HK-2 (cell line): ENCODE results near the gene LYRM9.
"Not testable (repeated sequence)": the region's sequence is repeated elsewhere in the genome, so short reads cannot be mapped to it uniquely, and the experiment has no call there.

ENCODE experiments used
- DNase-seq: peaks from one replicate; pipeline ENCODE4 v3.0.0-alpha.2; 2018; ENCODE audit not compliant: unreplicated experiment

Gene LYRM9

DNA sequence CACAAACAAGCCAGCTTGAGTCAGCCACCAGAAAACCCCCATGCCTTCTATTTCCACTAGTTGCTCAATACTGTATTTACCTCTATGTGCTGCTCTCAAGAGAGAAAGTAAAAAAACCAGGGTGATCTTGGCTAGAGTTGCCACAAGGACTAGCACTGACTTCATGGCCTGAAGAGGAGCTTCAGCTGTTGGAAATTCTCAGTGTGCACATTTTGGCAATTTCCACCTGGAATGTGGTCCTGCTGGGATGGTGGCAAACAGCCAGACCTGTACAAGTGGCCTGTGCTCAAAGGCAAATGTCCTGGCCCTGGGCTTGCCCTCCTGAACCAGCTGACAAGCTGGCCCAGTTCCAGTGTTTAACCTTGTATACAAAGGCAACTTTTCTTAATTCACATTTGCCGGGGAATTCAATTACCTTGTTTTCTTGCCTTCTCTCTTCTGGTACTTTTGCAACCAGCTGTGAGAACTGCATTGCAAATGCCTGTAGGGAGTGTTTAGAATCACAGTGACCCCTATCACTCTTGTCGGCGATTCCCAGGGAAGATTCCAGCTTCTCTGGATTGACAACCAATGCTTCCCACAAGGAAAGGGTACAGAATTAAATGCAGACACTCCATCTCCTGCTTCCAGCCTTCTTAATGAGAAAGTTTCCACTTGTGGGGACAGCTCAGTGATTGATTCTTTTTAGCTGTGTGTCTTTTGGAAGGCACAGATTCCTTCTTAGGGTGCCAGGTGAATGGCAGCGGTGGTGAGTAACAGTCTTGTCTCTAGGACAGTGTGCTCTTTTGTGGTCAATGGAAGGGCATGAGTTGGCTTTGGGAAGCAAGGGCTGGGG, 53.4 kb downstream of the LYRM9 start:
- DNase-seq: not testable (repeated sequence)

DNA sequence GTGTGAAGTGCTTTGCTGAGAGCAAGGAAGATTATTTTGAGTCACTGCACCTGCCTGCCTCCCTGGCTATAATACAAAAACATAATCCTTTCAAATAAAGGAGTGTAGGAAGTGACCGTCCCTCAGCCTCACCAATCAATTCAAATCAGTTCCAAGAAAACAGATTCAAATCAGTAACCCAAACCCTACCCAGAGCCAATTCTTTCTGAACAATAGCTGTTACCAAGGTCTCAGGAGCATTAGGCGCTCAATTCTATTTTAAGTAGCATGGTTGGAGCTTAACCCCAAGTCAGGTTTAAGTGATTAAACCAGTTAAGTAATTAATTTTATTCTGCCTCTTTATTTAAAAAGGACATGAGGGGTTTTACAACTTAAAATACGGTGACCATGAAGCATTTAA, 54.6 kb downstream of the LYRM9 start:
- not testable (repeated sequence) for DNase-seq

DNA sequence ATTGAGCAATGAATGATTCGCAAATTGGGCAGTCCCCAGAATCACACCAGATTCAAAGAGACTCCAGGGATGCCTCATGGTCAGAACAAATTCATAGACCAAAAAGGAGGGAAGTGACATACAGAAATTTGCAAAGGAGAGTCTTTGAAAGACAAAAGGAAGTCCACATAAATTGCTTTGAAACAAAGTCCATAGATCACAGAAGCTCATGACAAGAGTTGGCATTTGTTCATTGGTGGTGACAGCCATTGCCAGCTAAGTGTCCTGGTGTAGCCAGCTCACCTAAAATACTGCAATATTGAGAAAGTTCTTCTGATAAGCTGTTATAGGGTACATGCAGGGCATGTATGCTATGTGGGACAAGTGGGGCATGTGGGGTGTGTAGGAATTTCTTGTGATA, 55.4 kb downstream of the LYRM9 start:
- DNase-seq: not testable (repeated sequence)

DNA sequence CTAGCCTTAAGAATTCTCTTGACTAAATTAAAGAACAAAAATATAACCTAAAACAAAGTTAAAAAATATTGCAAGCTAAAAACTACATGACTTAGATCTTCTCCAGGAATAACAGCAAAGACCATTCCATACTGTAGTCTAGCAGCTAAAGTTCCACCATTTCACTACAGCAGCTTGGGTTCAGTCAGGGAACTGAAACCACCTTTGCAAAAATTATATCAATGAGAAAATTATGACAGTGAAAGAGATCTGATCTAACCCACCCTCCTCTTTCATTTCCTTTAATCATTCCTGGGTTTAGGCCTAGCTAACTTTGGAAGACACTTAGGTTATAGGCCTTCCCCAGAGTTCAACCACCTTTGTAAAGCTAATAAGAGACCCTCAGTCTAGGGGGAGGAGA, 56.5 kb downstream of the LYRM9 start:
- no peak for DNase-seq

DNA sequence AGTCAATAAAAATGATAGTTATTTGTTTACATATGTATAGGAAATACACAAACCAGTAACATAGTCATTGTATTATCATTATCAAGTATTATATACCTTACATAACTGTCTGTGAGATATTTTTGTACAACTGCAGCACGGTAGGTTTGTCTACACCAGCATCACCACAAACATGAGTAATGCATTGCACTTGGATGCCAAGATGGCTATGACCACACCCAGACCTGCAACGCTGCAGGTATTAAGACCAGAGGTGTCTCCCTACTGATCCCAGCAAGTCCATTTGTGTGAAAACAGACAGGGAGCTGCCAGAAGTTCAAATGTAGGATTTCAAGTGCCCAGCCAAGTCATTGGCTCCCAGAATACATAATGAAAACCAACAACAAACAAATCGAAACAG, 58.6 kb downstream of the LYRM9 start:
- no peak for DNase-seq

DNA sequence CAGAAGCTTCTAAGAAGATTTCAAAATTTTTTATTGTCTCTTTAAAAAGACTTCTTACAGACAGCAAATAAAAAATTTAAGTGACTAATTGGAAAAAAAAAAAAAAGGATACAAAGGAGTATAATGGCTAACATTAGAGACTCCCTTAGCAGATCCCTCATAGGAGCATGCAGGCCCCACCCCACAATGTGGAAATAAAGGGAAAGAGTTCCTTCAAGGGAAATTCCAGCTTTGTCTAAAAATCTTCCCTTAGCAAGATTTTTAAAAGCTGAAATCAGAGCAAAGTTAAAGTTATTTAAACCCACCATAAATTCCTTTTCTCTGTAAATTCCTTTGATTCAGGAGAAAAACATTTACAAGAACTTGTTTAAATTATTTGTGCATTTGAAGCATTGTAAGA, 60.3 kb downstream of the LYRM9 start:
- no peak for DNase-seq

DNA sequence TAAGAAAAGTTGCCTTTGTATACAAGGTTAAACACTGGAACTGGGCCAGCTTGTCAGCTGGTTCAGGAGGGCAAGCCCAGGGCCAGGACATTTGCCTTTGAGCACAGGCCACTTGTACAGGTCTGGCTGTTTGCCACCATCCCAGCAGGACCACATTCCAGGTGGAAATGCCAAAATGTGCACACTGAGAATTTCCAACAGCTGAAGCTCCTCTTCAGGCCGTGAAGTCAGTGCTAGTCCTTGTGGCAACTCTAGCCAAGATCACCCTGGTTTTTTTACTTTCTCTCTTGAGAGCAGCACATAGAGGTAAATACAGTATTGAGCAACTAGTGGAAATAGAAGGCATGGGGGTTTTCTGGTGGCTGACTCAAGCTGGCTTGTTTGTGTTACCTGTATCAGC, 63.3 kb downstream of the LYRM9 start:
- not testable (repeated sequence) for DNase-seq

DNA sequence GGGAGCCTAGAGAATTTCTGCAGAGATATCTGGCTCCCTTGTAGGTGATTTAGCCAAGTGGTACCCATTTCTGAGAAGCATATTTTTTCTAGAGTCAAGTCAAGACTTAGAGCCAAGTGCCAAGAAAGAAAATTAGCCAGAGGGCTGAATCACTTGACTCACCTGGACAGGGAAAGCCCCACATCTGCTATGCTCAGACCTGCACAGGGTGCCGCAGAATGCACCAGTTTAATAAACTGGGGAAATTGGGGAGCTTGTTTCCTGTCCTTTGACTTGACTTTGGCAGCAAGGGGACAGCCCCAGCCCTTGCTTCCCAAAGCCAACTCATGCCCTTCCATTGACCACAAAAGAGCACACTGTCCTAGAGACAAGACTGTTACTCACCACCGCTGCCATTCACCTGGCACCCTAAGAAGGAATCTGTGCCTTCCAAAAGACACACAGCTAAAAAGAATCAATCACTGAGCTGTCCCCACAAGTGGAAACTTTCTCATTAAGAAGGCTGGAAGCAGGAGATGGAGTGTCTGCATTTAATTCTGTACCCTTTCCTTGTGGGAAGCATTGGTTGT, 63.9 kb downstream of the LYRM9 start:
- not testable (repeated sequence) for DNase-seq
